Stomach (tissue), 4 donors: ENCODE measurements around the gene SIRT2.

Source experiments
- EP300 ChIP-seq: sonication (generic); formaldehyde crosslinking; IDR thresholded peaks from one replicate; pipeline ENCODE4 v1.6.1; 2017; ENCODE audit warnings: antibody characterized with exemption
- POLR2A ChIP-seq, 4 donors: fragments of 450-650 bp; IDR thresholded peaks; one replicate each; pipeline ENCODE4 v1.6.1; 2016; ENCODE audit warnings: antibody characterized with exemption in 4 of 4, control low read depth in 2 of 4, mild to moderate bottlenecking in 1 of 4, moderate library complexity in 1 of 4
- POLR2AphosphoS5 ChIP-seq, 3 donors: sonication (generic); formaldehyde crosslinking; IDR thresholded peaks; one replicate each; pipeline ENCODE4 v1.6.1; 2016; ENCODE audit warnings: antibody characterized with exemption in 3 of 3
- TF ChIP-seq, protein P1 (sequence below), 7 experiments: fragments of 450-650 bp in 4 of 7; fragments of 200-600 bp in 3 of 7; sonication (generic) in 3 of 7; IDR thresholded peaks; one replicate each; pipeline ENCODE4 v1.5.1; 2016 to 2019; ENCODE audit warnings: antibody characterized with exemption in 7 of 7, control low read depth in 2 of 7, mild to moderate bottlenecking in 1 of 7

DNA sequence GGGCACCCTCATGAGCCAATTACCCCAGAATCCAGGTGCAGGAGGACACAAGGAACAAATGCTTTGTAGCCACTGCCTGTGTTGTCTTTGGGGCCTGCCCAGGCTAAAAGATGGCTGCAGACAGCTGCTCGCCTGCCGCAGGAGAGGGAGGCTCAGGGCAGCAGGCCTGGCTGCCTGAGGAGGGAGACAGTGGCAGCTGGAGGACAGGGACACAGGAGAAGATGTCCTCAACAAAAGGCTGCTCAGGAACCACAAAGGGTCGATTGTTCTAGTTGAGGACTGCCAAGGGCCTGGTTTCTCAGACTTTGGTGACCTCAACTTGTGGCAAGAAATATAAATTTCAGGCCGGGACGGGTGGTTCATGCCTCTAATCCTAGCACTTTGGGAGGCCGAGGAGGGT, 7.6 kb downstream of the SIRT2 start:
- TF ChIP-seq POLR2AphosphoS5 (IDR thresholded peaks at IDR 0.05) (no peak), POLR2A (IDR thresholded peaks at IDR 0.05) (no peak), EP300 (no peak)
- TF ChIP-seq, protein P1, sequence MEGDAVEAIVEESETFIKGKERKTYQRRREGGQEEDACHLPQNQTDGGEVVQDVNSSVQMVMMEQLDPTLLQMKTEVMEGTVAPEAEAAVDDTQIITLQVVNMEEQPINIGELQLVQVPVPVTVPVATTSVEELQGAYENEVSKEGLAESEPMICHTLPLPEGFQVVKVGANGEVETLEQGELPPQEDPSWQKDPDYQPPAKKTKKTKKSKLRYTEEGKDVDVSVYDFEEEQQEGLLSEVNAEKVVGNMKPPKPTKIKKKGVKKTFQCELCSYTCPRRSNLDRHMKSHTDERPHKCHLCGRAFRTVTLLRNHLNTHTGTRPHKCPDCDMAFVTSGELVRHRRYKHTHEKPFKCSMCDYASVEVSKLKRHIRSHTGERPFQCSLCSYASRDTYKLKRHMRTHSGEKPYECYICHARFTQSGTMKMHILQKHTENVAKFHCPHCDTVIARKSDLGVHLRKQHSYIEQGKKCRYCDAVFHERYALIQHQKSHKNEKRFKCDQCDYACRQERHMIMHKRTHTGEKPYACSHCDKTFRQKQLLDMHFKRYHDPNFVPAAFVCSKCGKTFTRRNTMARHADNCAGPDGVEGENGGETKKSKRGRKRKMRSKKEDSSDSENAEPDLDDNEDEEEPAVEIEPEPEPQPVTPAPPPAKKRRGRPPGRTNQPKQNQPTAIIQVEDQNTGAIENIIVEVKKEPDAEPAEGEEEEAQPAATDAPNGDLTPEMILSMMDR (IDR thresholded peaks at IDR 0.05), result no peak
